Caco-2 (cell line): ENCODE results near the gene CA4. TPM values are rescaled to one million over a fixed set of nuclear protein-coding genes. Genes with fewer than 3 reads are reported as not detected.

ENCODE experiments used
- BruUV-seq: library from RNA; stranded (reverse); fragments of 400-500 nt; replicated peaks from 2 replicates; lab custom pipeline; 2021; lab: Mats Ljungman, UMichigan
- CTCF ChIA-PET: fragments of 300-600 bp; sonication (Branson Sonifier 250); formaldehyde crosslinking; loops from one replicate; lab custom pipeline; 2022; ENCODE audit warnings: antibody characterized with exemption; lab: Charles Lee
- POLR2A ChIA-PET: fragments of 300-600 bp; sonication (Branson Sonifier 250); formaldehyde crosslinking; loops from one replicate; lab custom pipeline; 2022; ENCODE audit warnings: antibody characterized with exemption; lab: Charles Lee
- DNase-seq, 2 experiments: peaks; one replicate each; pipeline versions ENCODE4 v3.0.0 to v3.0.0-alpha.2; 2020 to 2022
- H3K27me3 ChIP-seq: replicated peaks from 2 replicates; pipeline ENCODE4 v1.6.0; 2011; ENCODE audit warnings: low read length; ENCODE audit not compliant: control insufficient read depth, insufficient read depth
- H3K36me3 ChIP-seq: 2 replicates; pipeline ENCODE4 v1.5.1; 2011; ENCODE audit warnings: low read length; ENCODE audit not compliant: control insufficient read depth, insufficient read depth
- H3K4me1 ChIP-seq: fragments of 250-450 bp; sonication (Bioruptor Pico); 2 replicates; pipeline ENCODE4 v1.5.1; 2020; ENCODE audit warnings: mild to moderate bottlenecking
- H3K4me3 ChIP-seq: 2 replicates; pipeline ENCODE4 v1.5.1; 2011; ENCODE audit warnings: low read depth, mild to moderate bottlenecking, control low read depth, low read length
- H3K9me3 ChIP-seq: fragments of 250-450 bp; sonication (Bioruptor Pico); 2 replicates; pipeline ENCODE4 v1.5.1; 2020; ENCODE audit warnings: mild to moderate bottlenecking, moderate library complexity
- H3K27ac Mint-ChIP-seq: one replicate; pipeline ENCODE4 v1.8.0; 2022; ENCODE audit warnings: mixed read lengths; ENCODE audit not compliant: unreplicated experiment
- H3K27me3 Mint-ChIP-seq: one replicate; pipeline ENCODE4 v1.8.0; 2022; ENCODE audit warnings: mixed read lengths; ENCODE audit not compliant: insufficient read depth, unreplicated experiment
- H3K36me3 Mint-ChIP-seq: one replicate; pipeline ENCODE4 v1.8.0; 2022; ENCODE audit warnings: mild to moderate bottlenecking, mixed read lengths; ENCODE audit not compliant: insufficient read depth, unreplicated experiment
- H3K4me1 Mint-ChIP-seq: one replicate; pipeline ENCODE4 v1.8.0; 2022; ENCODE audit warnings: low read depth, mixed read lengths; ENCODE audit not compliant: unreplicated experiment
- H3K4me3 Mint-ChIP-seq: one replicate; pipeline ENCODE4 v1.8.0; 2022; ENCODE audit warnings: mild to moderate bottlenecking, moderate library complexity, mixed read lengths; ENCODE audit not compliant: unreplicated experiment
- H3K9me3 Mint-ChIP-seq: one replicate; pipeline ENCODE4 v1.8.0; 2022; ENCODE audit warnings: mixed read lengths; ENCODE audit not compliant: unreplicated experiment
- CTCF ChIP-seq, 2 experiments: fragments of 200-600 bp in 1 of 2; IDR thresholded peaks; 1 replicate in 1 of 2; 2 replicates in 1 of 2; pipeline versions ENCODE4 v1.5.1 to v1.8.0; 2011 to 2022; ENCODE audit warnings: antibody characterized with exemption in 1 of 2, control low read depth in 1 of 2, inconsistent platforms in 1 of 2, low read depth in 1 of 2, low read length in 1 of 2, mild to moderate bottlenecking in 1 of 2, moderate library complexity in 1 of 2; ENCODE audit not compliant: insufficient read depth in 1 of 2, severe bottlenecking in 1 of 2, unreplicated experiment in 1 of 2
- intact Hi-C: fragments of 100-400 bp; cut with micrococcal nuclease; formaldehyde crosslinking; loops from one replicate; pipeline ENCODE4 v1.10.0; 2022; ENCODE audit not compliant: unreplicated experiment
- total RNA-seq: library from RNA; stranded (reverse); gene quantifications from 2 replicates; pipeline ENCODE4 v1.2.3, GENCODE V29; 2022

The CA4 gene
- total RNA-seq, 1 experiment from 2014 or later = not detected

GRCh38 chr17:60161598-60162330, 12.0 kb downstream of the CA4 start:
- POLR2A ChIA-PET = interaction anchor here (0.6 kb wide), 1 partner anchor 112 kb away, joined by 3 read pairs; no protein-coding TSS in a partner anchor
- CTCF ChIA-PET = interaction anchor here (0.5 to 0.8 kb wide), 3 partner anchors 15 to 278 kb away, joined by 3 to 4 read pairs (median 4); no protein-coding TSS in a partner anchor
- Mint-ChIP-seq H3K27me3 (no peaks in the 10 kb centered on the region), H3K4me3 (no peak overlapping the region), H3K27ac (peak overlapping the region; percentile 58), H3K36me3 (no peaks in the 10 kb centered on the region), H3K9me3 (no peaks in the 10 kb centered on the region), H3K4me1 (peaks cover 31% of the 10 kb centered on the region)
- intact Hi-C loops = no loop called here
- BruUV-seq = no TSS peak
- Histone ChIP-seq H3K4me3 (no peak overlapping the region), H3K27me3 (no peaks in the 10 kb centered on the region), H3K4me1 (peaks cover 28% of the 10 kb centered on the region), H3K9me3 (no peaks in the 10 kb centered on the region), H3K36me3 (no peaks in the 10 kb centered on the region)
- DNase-seq = peak in 1 of 2 experiments; percentile 32
- no peak for TF ChIP-seq CTCF (IDR thresholded peaks at IDR 0.05; ENCODE audit: insufficient read depth in 1 of 2, low read depth in 1 of 2, low read length in 1 of 2, severe bottlenecking in 1 of 2, unreplicated experiment in 1 of 2)

GRCh38 chr17:60163108-60163784, 13.5 kb downstream of the CA4 start:
- CTCF ChIA-PET = no interaction called here

More at GRCh38 chr17:60163108-60163784, 13.5 kb downstream of the CA4 start:
- no peaks in the 10 kb centered on the region for H3K9me3 Mint-ChIP-seq
- no peaks in the 10 kb centered on the region for H3K9me3 ChIP-seq
- peak in 1 of 2 experiments; percentile 16 for TF ChIP-seq CTCF (IDR thresholded peaks at IDR 0.05; ENCODE audit: insufficient read depth in 1 of 2, low read depth in 1 of 2, low read length in 1 of 2, severe bottlenecking in 1 of 2, unreplicated experiment in 1 of 2)
- no peaks in the 10 kb centered on the region for H3K27me3 ChIP-seq
- H3K27ac Mint-ChIP-seq = peak overlapping the region; percentile 38
- POLR2A ChIA-PET = no interaction called here
- no peak overlapping the region for H3K4me3 Mint-ChIP-seq
- no peaks in the 10 kb centered on the region for H3K36me3 ChIP-seq
- H3K27me3 Mint-ChIP-seq = no peaks in the 10 kb centered on the region
- BruUV-seq = no TSS peak
- H3K36me3 Mint-ChIP-seq = no peaks in the 10 kb centered on the region
- H3K4me3 ChIP-seq = no peak overlapping the region
- DNase-seq = peak in 1 of 2 experiments; percentile 61
- intact Hi-C loops = no loop called here
- peaks cover 28% of the 10 kb centered on the region for H3K4me1 ChIP-seq
- H3K4me1 Mint-ChIP-seq = peaks cover 46% of the 10 kb centered on the region
